ENCODE data around the gene IL22RA1.

IL22RA1 gene

GRCh38 chr1:24142546-24143534 is at the start of gene IL22RA1:
Gene IL22RA1 (minus strand): TSS chr1:24143140. CDS start chr1:24143082, 58 bp downstream.
- DNase-seq (ENCODE audit: low read depth in 2 of 2), result no peak

GRCh38 chr1:24191860-24192259 is 48.9 kb upstream of the IL22RA1 start:
- no peak for DNase-seq (ENCODE audit: low read depth in 2 of 2)

- no peak for DNase-seq (ENCODE audit: low read depth in 2 of 2)
These were observed 48.1 kb upstream of the IL22RA1 start for GRCh38 chr1:24190983-24191461.

- DNase-seq (ENCODE audit: low read depth in 2 of 2), result no peak
These were observed 46.6 kb upstream of the IL22RA1 start for GRCh38 chr1:24189528-24189927.

GRCh38 chr1:24186993-24187790 is 44.3 kb upstream of the IL22RA1 start, which contains the start of gene IFNLR1:
Gene IFNLR1 (minus strand): TSS chr1:24187289. CDS start chr1:24187248, 41 bp downstream.
- DNase-seq (ENCODE audit: low read depth in 2 of 2), result peak; percentile 43 to 44

- DNase-seq (ENCODE audit: low read depth in 2 of 2), result no peak
These were observed 43.7 kb upstream of the IL22RA1 start for GRCh38 chr1:24186711-24186992.

- DNase-seq (ENCODE audit: low read depth in 2 of 2), result no peak
These were observed 43.2 kb upstream of the IL22RA1 start for GRCh38 chr1:24186031-24186710.

- no peak for DNase-seq (ENCODE audit: low read depth in 2 of 2)
These were observed 42.1 kb upstream of the IL22RA1 start for GRCh38 chr1:24185076-24185475.

- no peak for DNase-seq (ENCODE audit: low read depth in 2 of 2)
These were observed 39.1 kb upstream of the IL22RA1 start for GRCh38 chr1:24182061-24182460.

GRCh38 chr1:24181619-24182018 is 38.7 kb upstream of the IL22RA1 start:
- no peak for DNase-seq (ENCODE audit: low read depth in 2 of 2)

- no peak for DNase-seq (ENCODE audit: low read depth in 2 of 2)
These were observed 37.7 kb upstream of the IL22RA1 start for GRCh38 chr1:24180676-24181075.

- DNase-seq (ENCODE audit: low read depth in 2 of 2), result no peak
These were observed 36.4 kb upstream of the IL22RA1 start for GRCh38 chr1:24179251-24179840.

- DNase-seq (ENCODE audit: low read depth in 2 of 2), result no peak
These were observed 35.5 kb upstream of the IL22RA1 start for GRCh38 chr1:24178407-24178806.

- DNase-seq (ENCODE audit: low read depth in 2 of 2), result no peak
These were observed 34.2 kb upstream of the IL22RA1 start for GRCh38 chr1:24177161-24177560.

- DNase-seq (ENCODE audit: low read depth in 2 of 2), result no peak
These were observed 32.3 kb upstream of the IL22RA1 start for GRCh38 chr1:24175033-24175755.

- no peak for DNase-seq (ENCODE audit: low read depth in 2 of 2)
These were observed 31.0 kb upstream of the IL22RA1 start for GRCh38 chr1:24173638-24174575.

- no peak for DNase-seq (ENCODE audit: low read depth in 2 of 2)
These were observed 29.7 kb upstream of the IL22RA1 start for GRCh38 chr1:24172598-24172997.

- no peak for DNase-seq (ENCODE audit: low read depth in 2 of 2)
These were observed 26.3 kb upstream of the IL22RA1 start for GRCh38 chr1:24169286-24169685.

- no peak for DNase-seq (ENCODE audit: low read depth in 2 of 2)
These were observed 25.3 kb upstream of the IL22RA1 start for GRCh38 chr1:24168245-24168644.

GRCh38 chr1:24167008-24167407 is 24.1 kb upstream of the IL22RA1 start:
- DNase-seq (ENCODE audit: low read depth in 2 of 2), result no peak
